ENCODE results near the gene SCN10A.

DNA sequence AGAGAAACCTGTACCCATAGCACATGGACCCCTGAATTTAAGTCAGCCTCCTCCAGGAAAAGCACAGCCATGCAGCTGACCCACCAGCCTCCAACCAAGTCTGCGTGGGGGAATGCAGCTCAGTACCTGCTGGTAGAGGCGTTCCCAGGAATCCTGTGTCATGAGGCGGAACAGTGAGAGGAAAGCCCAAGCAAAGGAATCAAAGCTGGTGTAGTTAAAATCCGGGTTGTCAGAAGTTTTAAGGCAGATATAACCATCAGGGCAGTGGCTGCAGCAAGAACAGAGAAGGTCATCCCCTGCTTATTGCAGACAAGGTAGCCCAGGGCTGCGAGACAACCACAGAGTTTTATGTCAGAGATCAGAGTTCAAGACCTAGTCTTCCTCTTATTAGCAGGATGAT lies 59.1 kb downstream of the SCN10A start:
- TF ChIP-seq, protein P1, sequence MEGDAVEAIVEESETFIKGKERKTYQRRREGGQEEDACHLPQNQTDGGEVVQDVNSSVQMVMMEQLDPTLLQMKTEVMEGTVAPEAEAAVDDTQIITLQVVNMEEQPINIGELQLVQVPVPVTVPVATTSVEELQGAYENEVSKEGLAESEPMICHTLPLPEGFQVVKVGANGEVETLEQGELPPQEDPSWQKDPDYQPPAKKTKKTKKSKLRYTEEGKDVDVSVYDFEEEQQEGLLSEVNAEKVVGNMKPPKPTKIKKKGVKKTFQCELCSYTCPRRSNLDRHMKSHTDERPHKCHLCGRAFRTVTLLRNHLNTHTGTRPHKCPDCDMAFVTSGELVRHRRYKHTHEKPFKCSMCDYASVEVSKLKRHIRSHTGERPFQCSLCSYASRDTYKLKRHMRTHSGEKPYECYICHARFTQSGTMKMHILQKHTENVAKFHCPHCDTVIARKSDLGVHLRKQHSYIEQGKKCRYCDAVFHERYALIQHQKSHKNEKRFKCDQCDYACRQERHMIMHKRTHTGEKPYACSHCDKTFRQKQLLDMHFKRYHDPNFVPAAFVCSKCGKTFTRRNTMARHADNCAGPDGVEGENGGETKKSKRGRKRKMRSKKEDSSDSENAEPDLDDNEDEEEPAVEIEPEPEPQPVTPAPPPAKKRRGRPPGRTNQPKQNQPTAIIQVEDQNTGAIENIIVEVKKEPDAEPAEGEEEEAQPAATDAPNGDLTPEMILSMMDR (IDR thresholded peaks at IDR 0.05), result no peak
- no peak for TF ChIP-seq POLR2A (IDR thresholded peaks at IDR 0.05)

Measured in esophagus squamous epithelium (tissue), 4 donors.